ENCODE measurements around the gene NCAM2.

DNA sequence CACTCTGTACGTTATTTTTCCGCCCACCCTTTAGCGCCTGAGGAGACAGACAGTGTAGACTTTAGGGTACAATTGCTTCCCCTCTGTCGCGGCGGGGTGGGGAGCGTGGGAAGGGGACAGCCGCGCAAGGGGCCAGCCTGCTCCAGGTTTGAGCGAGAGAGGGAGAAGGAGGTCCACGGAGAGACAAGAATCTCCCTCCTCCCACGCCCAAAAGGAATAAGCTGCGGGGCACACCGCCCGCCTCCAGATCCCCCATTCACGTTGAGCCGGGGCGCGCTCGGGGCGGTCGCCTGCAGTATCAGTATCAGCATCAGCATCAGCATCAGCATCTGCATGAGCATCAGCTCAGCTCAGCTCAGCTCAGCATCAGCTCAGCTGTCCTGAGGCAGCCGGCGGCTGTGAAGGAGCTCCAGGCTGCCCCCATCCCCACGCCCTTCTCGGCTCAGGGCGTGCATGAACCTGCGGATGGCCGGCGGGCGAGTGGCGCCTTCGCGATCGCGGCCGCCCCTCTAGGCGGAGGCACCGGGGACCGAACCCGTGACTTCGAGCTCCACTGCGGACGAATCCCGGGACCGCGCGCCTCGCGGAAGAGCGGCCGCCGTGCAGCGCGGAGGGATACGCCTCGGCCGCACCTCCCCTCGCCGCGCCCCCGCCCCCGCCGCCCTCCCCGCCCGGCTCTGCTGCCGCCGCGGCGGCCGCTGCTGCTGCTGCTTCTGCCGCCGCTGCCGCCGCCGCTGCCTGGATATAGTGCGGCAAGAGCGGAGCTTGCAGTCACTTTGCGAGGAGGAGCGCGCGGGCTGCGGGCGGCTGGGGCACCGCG is at the start of gene NCAM2:
- TF ChIP-seq MAX (IDR thresholded peaks at IDR 0.05) (peak; percentile 62; the same call in 1 of the 2 replicates), RFX5 (IDR thresholded peaks at IDR 0.05; ENCODE audit: borderline replicate concordance, low read depth, low read length) (no peak), CTCF (IDR thresholded peaks at IDR 0.05; ENCODE audit: control extremely low read depth in 1 of 3, insufficient read depth in 1 of 3, low read depth in 1 of 3, low read length in 3 of 3) (no peak), POLR2A (IDR thresholded peaks at IDR 0.05; ENCODE audit: control extremely low read depth in 1 of 2, low read depth in 2 of 2, low read length in 2 of 2) (peak in 1 of 2 experiments; percentile 41; a peak in 1 of 3 replicates), SUZ12 (IDR thresholded peaks at IDR 0.05; ENCODE audit: low read length) (no peak)
